ENCODE measurements around the gene SLC17A1. TPM values are rescaled to one million over a fixed set of nuclear protein-coding genes. Genes with fewer than 3 reads are reported as not detected.

SLC17A1 gene
- total and polyA plus RNA-seq, 10 of the 15 experiments (the other 5 are each of a cell fraction or from before 2014, with no cell fraction given) = not detected

- no peak for ATAC-seq
- RAD21 ChIA-PET (ENCODE audit: unreplicated experiment) = no interaction called here
- FAIRE-seq = no peak
- H4K20me1 ChIP-seq (ENCODE audit: control insufficient read depth, insufficient read depth) = no peaks in the 10 kb centered on the region
- no peaks in the 10 kb centered on the region for H3K79me2 ChIP-seq (ENCODE audit: control insufficient read depth, insufficient read depth, low read length)
- no TSS peak for BruUV-seq (replicated peaks)
- H3K4me2 ChIP-seq (ENCODE audit: control insufficient read depth, insufficient read depth) = no peak overlapping the region
- intact Hi-C loops (cut with micrococcal nuclease; ENCODE audit: unreplicated experiment) (no loop called here), in situ Hi-C loops (cut with MboI) (no loop called here)
- H3K27ac ChIP-seq (ENCODE audit: control insufficient read depth, insufficient read depth) = no peak overlapping the region
- TF ChIP-seq ZNF384 (IDR thresholded peaks at IDR 0.05; ENCODE audit: borderline replicate concordance, low read depth, low read length) (no peak), PBX3 (IDR thresholded peaks at IDR 0.05; ENCODE audit: insufficient replicate concordance, low read depth, low read length) (no peak), PKNOX1 (IDR thresholded peaks at IDR 0.05) (no peak)
- POLR2A ChIA-PET = no interaction called here
- peaks cover 0 to 3% of the 10 kb centered on the region in 2 experiments; a peak in 2 of 4 replicates for H3K27me3 ChIP-seq (replicated peaks in 1 of 2; ENCODE audit: control insufficient read depth in 2 of 2, insufficient read depth in 2 of 2, low read length in 1 of 2)
- CTCF ChIA-PET = no interaction called here
- no peak overlapping the region for H3K9ac ChIP-seq (ENCODE audit: control insufficient read depth, insufficient read depth, low read length)
- no peaks in the 10 kb centered on the region for H3K9me3 ChIP-seq (replicated peaks; ENCODE audit: control insufficient read depth, insufficient read depth, low read length)
- no peaks in the 10 kb centered on the region for H3K36me3 ChIP-seq (ENCODE audit: control insufficient read depth in 2 of 2, insufficient read depth in 2 of 2, low read length in 1 of 2)
- WGBS (ENCODE audit: insufficient coverage, insufficient replicate concordance, low lambda C conversion rate, missing lambda C conversion rate) = 39% methylated on average over 3 of the region's 3 CpGs
- H2AFZ ChIP-seq (ENCODE audit: control insufficient read depth, low read depth, low read length) = no peak overlapping the region
- H3K4me1 ChIP-seq (ENCODE audit: control insufficient read depth, insufficient read depth, low read length) = no peaks in the 10 kb centered on the region
- SMC1A ChIA-PET (ENCODE audit: uncharacterized antibody, unreplicated experiment) = no interaction called here
- no peak for DNase-seq (ENCODE audit: low read depth, low spot score)
- H3K4me3 ChIP-seq = no peak overlapping the region
These were observed 34.2 kb upstream of the SLC17A1 start for GRCh38 chr6:25866011-25866410.

- intact Hi-C loops (cut with micrococcal nuclease; ENCODE audit: unreplicated experiment) (no loop called here), in situ Hi-C loops (cut with MboI) (no loop called here)
- CTCF ChIA-PET = interaction anchor here (0.7 to 1.0 kb wide), 3 partner anchors 23 to 640 kb away, joined by 3 read pairs; no protein-coding TSS in a partner anchor
- POLR2A ChIA-PET = interaction anchor here (0.5 kb wide), 1 partner anchor 227 kb away, joined by 7 read pairs; no protein-coding TSS in a partner anchor
- RAD21 ChIA-PET (ENCODE audit: unreplicated experiment) = no interaction called here
- H3K27me3 ChIP-seq (replicated peaks in 1 of 2; ENCODE audit: control insufficient read depth in 2 of 2, insufficient read depth in 2 of 2, low read length in 1 of 2) = peaks cover 0 to 3% of the 10 kb centered on the region in 2 experiments; a peak in 3 of 4 replicates
- no peak overlapping the region for H3K9ac ChIP-seq (ENCODE audit: control insufficient read depth, insufficient read depth, low read length)
- no peaks in the 10 kb centered on the region for H3K36me3 ChIP-seq (ENCODE audit: control insufficient read depth in 2 of 2, insufficient read depth in 2 of 2, low read length in 1 of 2)
- FAIRE-seq = no peak
- H3K4me2 ChIP-seq (ENCODE audit: control insufficient read depth, insufficient read depth) = no peak overlapping the region
- no peak overlapping the region for H3K4me3 ChIP-seq
- no peaks in the 10 kb centered on the region for H4K20me1 ChIP-seq (ENCODE audit: control insufficient read depth, insufficient read depth)
- ATAC-seq = no peak
- SMC1A ChIA-PET (ENCODE audit: uncharacterized antibody, unreplicated experiment) = no interaction called here
- H3K9me3 ChIP-seq (replicated peaks; ENCODE audit: control insufficient read depth, insufficient read depth, low read length) = no peaks in the 10 kb centered on the region
- H3K79me2 ChIP-seq (ENCODE audit: control insufficient read depth, insufficient read depth, low read length) = no peaks in the 10 kb centered on the region
- H2AFZ ChIP-seq (ENCODE audit: control insufficient read depth, low read depth, low read length) = no peak overlapping the region
- BruUV-seq (replicated peaks) = no TSS peak
- H3K27ac ChIP-seq (ENCODE audit: control insufficient read depth, insufficient read depth) = no peak overlapping the region
- no peak for DNase-seq (ENCODE audit: low read depth, low spot score)
- no peaks in the 10 kb centered on the region for H3K4me1 ChIP-seq (ENCODE audit: control insufficient read depth, insufficient read depth, low read length)
- WGBS (ENCODE audit: insufficient coverage, insufficient replicate concordance, low lambda C conversion rate, missing lambda C conversion rate) = 59% methylated on average over 2 of the region's 2 CpGs
- TF ChIP-seq BMI1 (IDR thresholded peaks at IDR 0.05; ENCODE audit: borderline replicate concordance) (no peak), POU2F2 (IDR thresholded peaks at IDR 0.05; ENCODE audit: borderline replicate concordance, low read depth, low read length) (no peak), ETV6 (conservative IDR thresholded peaks at IDR 0.05 in 1 of 2, IDR thresholded peaks at IDR 0.05 in 1 of 2; ENCODE audit: borderline replicate concordance in 1 of 2, low read depth in 1 of 2) (no peak), BRCA1 (IDR thresholded peaks at IDR 0.05; ENCODE audit: low read depth, low read length) (no peak), ZBTB4 (CRISPR knock-in tag; IDR thresholded peaks at IDR 0.05) (no peak), ZSCAN29 (IDR thresholded peaks at IDR 0.05) (no peak), POLR2AphosphoS5 (IDR thresholded peaks at IDR 0.05; ENCODE audit: low read length) (no peak), TARDBP (IDR thresholded peaks at IDR 0.05; ENCODE audit: borderline replicate concordance) (no peak), SIX5 (IDR thresholded peaks at IDR 0.05; ENCODE audit: low read depth, low read length, severe bottlenecking) (no peak)
These were observed 31.5 kb upstream of the SLC17A1 start for GRCh38 chr6:25863360-25863759.

Measured in GM12878 (cell line).